OCI-LY7 (cell line): ENCODE data around the gene RBM41. TPM values are rescaled to one million over a fixed set of nuclear protein-coding genes. Genes with fewer than 3 reads are reported as not detected.

Experiments
- BruUV-seq: library from RNA; stranded (reverse); fragments of 400-500 nt; replicated peaks from 2 replicates; lab custom pipeline; 2021; lab: Mats Ljungman, UMichigan
- CTCF ChIA-PET: fragments of 300-600 bp; sonication (Branson Sonifier 250); formaldehyde crosslinking; loops from one replicate; lab custom pipeline; 2022; ENCODE audit warnings: antibody characterized with exemption; ENCODE audit not compliant: unreplicated experiment; lab: Charles Lee
- POLR2A ChIA-PET: fragments of 300-600 bp; sonication (Branson Sonifier 250); formaldehyde crosslinking; loops from one replicate; lab custom pipeline; 2022; ENCODE audit warnings: antibody characterized with exemption; lab: Charles Lee
- DNase-seq: peaks from one replicate; pipeline ENCODE4 v3.0.0-alpha.2; 2015; ENCODE audit warnings: low spot score
- H2AFZ ChIP-seq: fragments of 200-600 bp; sonication (generic), shearing (Covaris generic); 2 replicates; pipeline ENCODE4 v1.6.1; 2014; ENCODE audit warnings: mild to moderate bottlenecking, antibody characterized with exemption, low read length, moderate library complexity
- H3K27ac ChIP-seq: fragments of 200-600 bp; sonication (generic); 2 replicates; pipeline ENCODE4 v1.5.1; 2014; ENCODE audit warnings: mixed run types, low read depth, mild to moderate bottlenecking, moderate library complexity, low read length, inconsistent platforms; ENCODE audit not compliant: poor library complexity, severe bottlenecking
- H3K36me3 ChIP-seq: fragments of 200-600 bp; sonication (generic); 2 replicates; pipeline ENCODE4 v1.6.1; 2014; ENCODE audit warnings: mild to moderate bottlenecking, antibody characterized with exemption, low read length, moderate library complexity, mixed read lengths; ENCODE audit not compliant: insufficient read depth
- H3K4me1 ChIP-seq: fragments of 200-600 bp; sonication (generic); 2 replicates; pipeline ENCODE4 v1.5.1; 2014; ENCODE audit warnings: mild to moderate bottlenecking, low read length; ENCODE audit not compliant: insufficient read depth, poor library complexity, severe bottlenecking
- H3K4me2 ChIP-seq: fragments of 200-600 bp; sonication (generic); 2 replicates; pipeline ENCODE4 v1.6.1; 2014; ENCODE audit warnings: mild to moderate bottlenecking, low read length
- H3K4me3 ChIP-seq: fragments of 200-600 bp; sonication (generic); 2 replicates; pipeline ENCODE4 v1.5.1; 2014; ENCODE audit warnings: mild to moderate bottlenecking, low read depth, low read length; ENCODE audit not compliant: poor library complexity, severe bottlenecking
- H3K79me2 ChIP-seq: fragments of 200-600 bp; sonication (generic); 2 replicates; pipeline ENCODE4 v1.6.1; 2016; ENCODE audit warnings: low read depth, mild to moderate bottlenecking, low read length, moderate library complexity, mixed read lengths; ENCODE audit not compliant: insufficient read depth
- H3K9me2 ChIP-seq: fragments of 200-600 bp; sonication (generic); 2 replicates; pipeline ENCODE4 v1.6.1; 2016; ENCODE audit warnings: mild to moderate bottlenecking, low read length, mixed read lengths; ENCODE audit not compliant: insufficient read depth
- H3K9me3 ChIP-seq: fragments of 200-600 bp; sonication (generic); 2 replicates; pipeline ENCODE4 v1.6.1; 2014; ENCODE audit warnings: mild to moderate bottlenecking, mixed run types, low read length, mixed read lengths
- H4K20me1 ChIP-seq: fragments of 200-600 bp; sonication (generic); 2 replicates; pipeline ENCODE4 v1.6.1; 2014; ENCODE audit warnings: mild to moderate bottlenecking, antibody characterized with exemption, low read length, moderate library complexity, mixed read lengths; ENCODE audit not compliant: insufficient read depth
- CTCF ChIP-seq: fragments of 200-600 bp; sonication (generic); conservative IDR thresholded peaks from 2 replicates; pipeline ENCODE4 v1.5.1; 2014; ENCODE audit warnings: mild to moderate bottlenecking, antibody characterized with exemption, low read length, moderate library complexity, mixed read lengths
- EZH2phosphoT487 ChIP-seq: fragments of 200-600 bp; sonication (generic); IDR thresholded peaks from 2 replicates; pipeline ENCODE4 v1.6.1; 2018; ENCODE audit warnings: low read depth, borderline replicate concordance, mild to moderate bottlenecking, mixed run types, antibody characterized with exemption, low read length, moderate library complexity, mixed read lengths
- intact Hi-C: fragments of 100-400 bp; cut with micrococcal nuclease; formaldehyde crosslinking; loops from one replicate; pipeline ENCODE4 v1.10.0; 2022; ENCODE audit not compliant: unreplicated experiment
- total RNA-seq, 2 experiments: library from RNA; depleted of rRNA in 1 of 2; stranded (reverse); fragments of >200 nt in 1 of 2; shearing (Covaris generic) in 1 of 2; gene quantifications; 2 replicates each; pipeline ENCODE4 v1.2.3, GENCODE V29; 2014 to 2022

The RBM41 gene
- total RNA-seq, 2 experiments from 2014 or later = 14.6 to 17.8 TPM

GRCh38 chrX:107029752-107030151 lies 88.9 kb downstream of the RBM41 start:
- no TSS peak for BruUV-seq
- Histone ChIP-seq H3K9me2 (no peaks in the 10 kb centered on the region), H2AFZ (no peak overlapping the region), H3K9me3 (no peaks in the 10 kb centered on the region), H3K36me3 (no peaks in the 10 kb centered on the region), H3K4me3 (no peak overlapping the region), H3K27ac (no peak overlapping the region), H3K4me2 (no peak overlapping the region), H4K20me1 (no peaks in the 10 kb centered on the region), H3K79me2 (no peaks in the 10 kb centered on the region), H3K4me1 (no peaks in the 10 kb centered on the region)
- TF ChIP-seq CTCF (no peak), EZH2phosphoT487 (no peak)
- ChIA-PET POLR2A (no interaction called here), CTCF (no interaction called here)
- no peak for DNase-seq
- intact Hi-C loops = loop anchor here (10.0 kb wide), 3 partner anchors 295 to 745 kb away; partner anchors contain the start of genes NCBP2L and TSC22D3

GRCh38 chrX:107025545-107025944 lies 93.1 kb downstream of the RBM41 start:
- intact Hi-C loops = loop anchor here (10.0 kb wide), 3 partner anchors 299 to 749 kb away; partner anchors contain the start of genes NCBP2L and TSC22D3
- BruUV-seq = no TSS peak
- H3K9me2 ChIP-seq = no peaks in the 10 kb centered on the region
- CTCF ChIA-PET = no interaction called here
- no peak overlapping the region for H3K27ac ChIP-seq
- no peak overlapping the region for H3K4me3 ChIP-seq
- no peaks in the 10 kb centered on the region for H3K4me1 ChIP-seq
- H3K36me3 ChIP-seq = no peaks in the 10 kb centered on the region
- H3K4me2 ChIP-seq = no peak overlapping the region
- TF ChIP-seq EZH2phosphoT487 = no peak
- peak; percentile 76 for TF ChIP-seq CTCF
- no peaks in the 10 kb centered on the region for H3K79me2 ChIP-seq
- POLR2A ChIA-PET = no interaction called here
- no peaks in the 10 kb centered on the region for H4K20me1 ChIP-seq
- H3K9me3 ChIP-seq = no peaks in the 10 kb centered on the region
- peak; percentile 31 for DNase-seq
- H2AFZ ChIP-seq = no peak overlapping the region

GRCh38 chrX:107014936-107015335 lies 103.7 kb downstream of the RBM41 start:
- intact Hi-C loops = no loop called here
- no peak overlapping the region for H2AFZ ChIP-seq
- CTCF ChIA-PET = no interaction called here
- no peak overlapping the region for H3K27ac ChIP-seq
- H3K4me3 ChIP-seq = no peak overlapping the region
- BruUV-seq = no TSS peak
- H3K9me3 ChIP-seq = no peaks in the 10 kb centered on the region
- no peaks in the 10 kb centered on the region for H3K9me2 ChIP-seq
- no peaks in the 10 kb centered on the region for H4K20me1 ChIP-seq
- no peak for TF ChIP-seq CTCF
- no peak for TF ChIP-seq EZH2phosphoT487
- POLR2A ChIA-PET = no interaction called here
- no peaks in the 10 kb centered on the region for H3K36me3 ChIP-seq
- H3K4me2 ChIP-seq = no peak overlapping the region
- no peak for DNase-seq
- H3K79me2 ChIP-seq = no peaks in the 10 kb centered on the region
- no peaks in the 10 kb centered on the region for H3K4me1 ChIP-seq

Other genes with a start within 250 kb of the RBM41 start
- not detected in 2 replicates for gene RIPPLY1, start 215.5 kb downstream of the RBM41 start, total RNA-seq (2014; rRNA removed; shearing (Covaris generic))
- gene RIPPLY1, start 215.5 kb downstream of the RBM41 start, total RNA-seq (2022) = not detected in 2 replicates
- gene CLDN2, start 198.4 kb downstream of the RBM41 start, total RNA-seq (2014; rRNA removed; shearing (Covaris generic)) = not detected in 2 replicates
- gene CLDN2, start 198.4 kb downstream of the RBM41 start, total RNA-seq (2022) = not detected in 2 replicates
- gene MORC4, start 118.6 kb downstream of the RBM41 start, total RNA-seq (2014; rRNA removed; shearing (Covaris generic)) = 6.8 and 13.4 TPM in 2 replicates
- gene MORC4, start 118.6 kb downstream of the RBM41 start, total RNA-seq (2022) = 11.5 and 11.7 TPM in 2 replicates
- 23.4 and 37.6 TPM in 2 replicates for gene NUP62CL, start 87.6 kb upstream of the RBM41 start, total RNA-seq (2014; rRNA removed; shearing (Covaris generic))
- gene NUP62CL, start 87.6 kb upstream of the RBM41 start, total RNA-seq (2022) = 10.6 and 12.4 TPM in 2 replicates
- gene DNAAF6, start 87.8 kb upstream of the RBM41 start, total RNA-seq (2014; rRNA removed; shearing (Covaris generic)) = not detected in 2 replicates
- gene DNAAF6, start 87.8 kb upstream of the RBM41 start, total RNA-seq (2022) = not detected in 2 replicates